Left renal cortex interstitium (tissue), 4 donors: Measurements from ENCODE around the gene DNM2. TPM values are rescaled to one million over a fixed set of nuclear protein-coding genes. Genes with fewer than 3 reads are reported as not detected.

Experiments
- DNase-seq, 4 donors: peaks; one replicate each; pipeline ENCODE4 v3.0.0-alpha.2; 2013; ENCODE audit warnings: low read depth in 4 of 4, low spot score in 2 of 4, missing footprints in 1 of 4
- polyA plus RNA-seq, 4 donors: library from polyadenylated mRNA; unstranded; fragments of 120-200 nt; gene quantifications; one replicate each; pipeline ENCODE4 v1.2.1, GENCODE V29; 2013; ENCODE audit not compliant: insufficient read length in 4 of 4

DNM2 gene
- polyA plus RNA-seq, 4 donors: 124 to 180 (median 138) TPM

- DNase-seq: no peak
Observed at GRCh38 chr19:10688545-10689280, 29.2 kb upstream of the DNM2 start.

- DNase-seq: no peak
Observed at GRCh38 chr19:10690341-10690781, 27.5 kb upstream of the DNM2 start.

- DNase-seq: no peak
Observed at GRCh38 chr19:10691178-10691881, 26.5 kb upstream of the DNM2 start.

GRCh38 chr19:10691883-10692282 is 26.0 kb upstream of the DNM2 start:
- no peak for DNase-seq

- DNase-seq: no peak
Observed at GRCh38 chr19:10692673-10693264, 25.1 kb upstream of the DNM2 start.

- DNase-seq: no peak
Observed at GRCh38 chr19:10694706-10695307, 23.1 kb upstream of the DNM2 start.

- DNase-seq: peak; percentile 63 to 90 (median 83)
Observed at GRCh38 chr19:10695401-10696398, 22.2 kb upstream of the DNM2 start.

GRCh38 chr19:10699650-10700335 is 18.1 kb upstream of the DNM2 start:
- DNase-seq: no peak

GRCh38 chr19:10701955-10702525 is 15.8 kb upstream of the DNM2 start:
- no peak for DNase-seq

GRCh38 chr19:10706990-10707389 is 10.9 kb upstream of the DNM2 start:
- no peak for DNase-seq

- no peak for DNase-seq
Observed at GRCh38 chr19:10707440-10707839, 10.4 kb upstream of the DNM2 start.

GRCh38 chr19:10708291-10708690 is 9.6 kb upstream of the DNM2 start:
- DNase-seq: no peak

- no peak for DNase-seq
Observed at GRCh38 chr19:10712045-10712444, 5.8 kb upstream of the DNM2 start.

- DNase-seq: no peak
Observed at GRCh38 chr19:10712754-10713153, 5.1 kb upstream of the DNM2 start.

GRCh38 chr19:10713317-10713716 is 4.6 kb upstream of the DNM2 start:
- no peak for DNase-seq

- no peak for DNase-seq
Observed at GRCh38 chr19:10717054-10717355, 874 bp upstream of the DNM2 start.

GRCh38 chr19:10718205-10719196 is 622 bp downstream of the DNM2 start:
- DNase-seq: no peak

GRCh38 chr19:10719466-10719961 is 1.6 kb downstream of the DNM2 start:
- DNase-seq: no peak
